HL-60 (cell line): ENCODE data around the gene FSTL3.

Experiments used
- POLR2AphosphoS5 ChIP-seq: IDR thresholded peaks from 2 replicates; pipeline ENCODE4 v1.6.1; 2012; ENCODE audit warnings: low read depth
- TF ChIP-seq, protein P1 (sequence below): IDR thresholded peaks from one replicate; pipeline ENCODE4 v1.5.1; 2011; ENCODE audit warnings: low read length, control low read depth, inconsistent platforms; ENCODE audit not compliant: insufficient read depth

DNA sequence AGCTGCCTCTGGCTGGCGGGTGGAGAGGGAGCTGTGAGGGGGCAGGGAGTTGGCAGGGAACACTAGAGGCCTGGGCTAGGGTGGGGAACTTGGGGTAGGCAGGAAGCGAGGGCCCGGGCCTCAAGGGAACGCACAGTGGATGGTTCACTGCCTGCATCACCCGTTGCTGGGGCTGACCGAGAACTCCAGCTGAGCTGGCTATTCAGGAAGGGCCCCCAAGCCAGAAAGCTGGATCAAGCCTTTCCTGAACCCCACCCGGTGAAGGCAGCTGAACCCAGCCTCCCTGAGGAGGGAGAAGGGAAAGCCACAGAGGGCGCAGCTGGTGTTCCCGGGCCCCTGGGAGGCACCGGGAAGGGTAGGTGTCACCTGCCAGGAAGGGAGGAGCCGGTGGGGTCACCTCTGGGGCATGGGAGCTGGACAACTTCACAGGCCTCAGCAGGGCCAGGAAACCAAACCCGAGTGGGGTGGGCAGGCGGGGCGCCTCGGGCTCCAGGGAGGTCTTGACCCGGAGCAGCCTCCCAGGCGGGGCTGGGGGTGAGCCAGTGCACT is 46.4 kb downstream of the FSTL3 start:
- TF ChIP-seq, protein P1, sequence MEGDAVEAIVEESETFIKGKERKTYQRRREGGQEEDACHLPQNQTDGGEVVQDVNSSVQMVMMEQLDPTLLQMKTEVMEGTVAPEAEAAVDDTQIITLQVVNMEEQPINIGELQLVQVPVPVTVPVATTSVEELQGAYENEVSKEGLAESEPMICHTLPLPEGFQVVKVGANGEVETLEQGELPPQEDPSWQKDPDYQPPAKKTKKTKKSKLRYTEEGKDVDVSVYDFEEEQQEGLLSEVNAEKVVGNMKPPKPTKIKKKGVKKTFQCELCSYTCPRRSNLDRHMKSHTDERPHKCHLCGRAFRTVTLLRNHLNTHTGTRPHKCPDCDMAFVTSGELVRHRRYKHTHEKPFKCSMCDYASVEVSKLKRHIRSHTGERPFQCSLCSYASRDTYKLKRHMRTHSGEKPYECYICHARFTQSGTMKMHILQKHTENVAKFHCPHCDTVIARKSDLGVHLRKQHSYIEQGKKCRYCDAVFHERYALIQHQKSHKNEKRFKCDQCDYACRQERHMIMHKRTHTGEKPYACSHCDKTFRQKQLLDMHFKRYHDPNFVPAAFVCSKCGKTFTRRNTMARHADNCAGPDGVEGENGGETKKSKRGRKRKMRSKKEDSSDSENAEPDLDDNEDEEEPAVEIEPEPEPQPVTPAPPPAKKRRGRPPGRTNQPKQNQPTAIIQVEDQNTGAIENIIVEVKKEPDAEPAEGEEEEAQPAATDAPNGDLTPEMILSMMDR, result no peak
- no peak for TF ChIP-seq POLR2AphosphoS5
